Suppressor macrophage treated with lipopolysaccharide for 4 hours (primary cell): ENCODE measurements around the gene TMEM259.

Experiments
- DNase-seq: peaks from one replicate; pipeline ENCODE4 v3.0.0-alpha.2; 2020

Gene TMEM259

DNA sequence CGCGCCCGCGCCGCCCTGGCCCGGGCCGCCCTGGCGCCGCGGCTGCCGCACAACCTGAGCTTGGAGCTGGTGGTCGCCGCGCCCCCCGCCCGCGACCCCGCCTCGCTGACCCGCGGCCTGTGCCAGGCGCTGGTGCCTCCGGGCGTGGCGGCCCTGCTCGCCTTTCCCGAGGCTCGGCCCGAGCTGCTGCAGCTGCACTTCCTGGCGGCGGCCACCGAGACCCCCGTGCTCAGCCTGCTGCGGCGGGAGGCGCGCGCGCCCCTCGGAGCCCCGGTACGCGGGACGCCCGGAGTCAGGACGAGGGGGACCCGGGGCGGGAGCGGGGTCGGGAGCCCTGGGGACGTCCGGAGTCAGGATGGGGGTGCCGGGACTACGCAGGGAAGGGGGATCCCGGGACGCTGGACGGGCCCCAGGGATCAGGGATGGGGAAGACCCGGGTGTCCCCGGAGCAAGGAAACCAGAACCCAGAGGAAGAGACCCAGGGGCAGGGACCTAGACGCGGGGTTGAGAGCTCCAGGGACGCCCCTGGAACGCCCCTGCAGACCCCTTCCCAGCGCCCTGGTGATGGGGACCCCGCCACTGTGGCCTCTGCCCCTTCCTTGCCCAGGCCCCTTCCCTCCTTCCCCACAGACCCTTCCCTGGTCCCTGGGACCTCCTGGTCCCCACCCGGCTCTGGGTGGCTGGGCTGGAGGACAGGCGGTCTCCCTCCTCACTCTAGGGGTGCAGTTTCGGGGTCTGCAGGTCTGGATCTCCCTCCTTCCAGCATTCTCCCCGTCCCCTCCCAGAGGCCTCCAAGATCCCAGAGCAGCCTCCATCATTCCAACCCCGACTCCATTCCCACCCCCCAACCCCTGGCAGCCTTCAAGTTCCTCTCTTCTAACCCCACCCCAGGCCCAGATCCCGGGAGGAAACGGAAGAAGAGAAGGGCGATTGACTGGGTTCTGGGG, 20.1 kb downstream of the TMEM259 start:
- DNase-seq = no peak

DNA sequence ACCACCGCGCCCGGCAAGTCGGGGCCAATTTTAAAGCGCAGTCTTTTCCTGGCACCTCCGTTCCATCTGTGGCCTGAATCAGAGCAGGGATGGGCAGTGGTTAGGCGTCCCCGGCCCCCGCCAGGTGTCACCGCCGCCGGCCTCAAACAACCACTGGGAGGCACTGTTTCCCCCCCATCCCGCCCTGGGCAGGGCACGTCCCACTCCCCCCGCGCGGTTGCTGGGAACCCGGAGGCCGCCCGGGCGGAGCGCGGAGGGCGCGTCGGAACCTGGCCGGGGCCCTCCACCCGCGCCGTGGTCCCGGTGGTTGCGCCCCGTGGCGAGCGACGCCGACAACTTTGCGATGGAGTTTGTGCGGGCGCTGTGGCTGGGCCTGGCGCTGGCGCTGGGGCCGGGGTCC, 20.8 kb downstream of the TMEM259 start, which contains the start of gene GRIN3B:
TSS of gene GRIN3B (plus strand) at position 325 of the 400 bp plus-strand sequence. CDS start at position 344, 19 bp downstream.
- peak; percentile 71 for DNase-seq

DNA sequence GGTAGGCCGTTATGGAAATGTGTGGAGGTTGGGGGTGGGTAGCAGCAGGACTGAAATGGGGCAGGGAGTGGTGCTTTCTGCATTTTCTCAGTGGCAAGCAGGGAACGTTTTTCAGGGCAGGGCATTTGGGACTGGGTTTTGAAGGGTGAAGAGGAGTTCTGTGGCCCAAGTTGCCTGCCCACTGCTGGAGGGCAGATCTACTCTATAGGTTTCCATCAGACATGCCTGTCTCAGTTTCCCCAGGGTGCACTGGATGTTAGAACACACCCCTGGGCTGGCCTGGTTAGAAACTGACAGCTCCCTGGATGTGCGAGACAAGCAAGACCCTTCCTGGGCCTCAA, 21.6 kb downstream of the TMEM259 start:
- DNase-seq = no peak

DNA sequence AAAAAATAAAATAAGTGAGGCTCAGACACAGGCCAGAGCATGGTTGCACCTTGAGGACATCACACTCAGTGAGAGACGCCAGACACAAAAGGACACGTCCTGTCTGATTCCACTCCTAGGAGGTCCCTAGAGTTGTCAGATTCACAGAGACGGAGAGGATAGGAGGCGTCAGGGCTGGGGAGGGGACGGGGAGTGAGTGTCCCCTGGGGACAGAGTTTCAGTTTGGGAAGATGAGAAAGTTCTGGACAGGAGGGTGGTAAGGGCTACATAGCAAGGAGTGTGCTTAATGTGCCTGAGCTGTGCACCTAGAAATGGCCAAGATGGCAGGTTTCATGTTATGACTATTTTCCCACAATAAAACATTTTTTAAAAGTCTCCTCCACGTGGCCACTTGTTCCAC, 22.9 kb downstream of the TMEM259 start:
- no peak for DNase-seq

DNA sequence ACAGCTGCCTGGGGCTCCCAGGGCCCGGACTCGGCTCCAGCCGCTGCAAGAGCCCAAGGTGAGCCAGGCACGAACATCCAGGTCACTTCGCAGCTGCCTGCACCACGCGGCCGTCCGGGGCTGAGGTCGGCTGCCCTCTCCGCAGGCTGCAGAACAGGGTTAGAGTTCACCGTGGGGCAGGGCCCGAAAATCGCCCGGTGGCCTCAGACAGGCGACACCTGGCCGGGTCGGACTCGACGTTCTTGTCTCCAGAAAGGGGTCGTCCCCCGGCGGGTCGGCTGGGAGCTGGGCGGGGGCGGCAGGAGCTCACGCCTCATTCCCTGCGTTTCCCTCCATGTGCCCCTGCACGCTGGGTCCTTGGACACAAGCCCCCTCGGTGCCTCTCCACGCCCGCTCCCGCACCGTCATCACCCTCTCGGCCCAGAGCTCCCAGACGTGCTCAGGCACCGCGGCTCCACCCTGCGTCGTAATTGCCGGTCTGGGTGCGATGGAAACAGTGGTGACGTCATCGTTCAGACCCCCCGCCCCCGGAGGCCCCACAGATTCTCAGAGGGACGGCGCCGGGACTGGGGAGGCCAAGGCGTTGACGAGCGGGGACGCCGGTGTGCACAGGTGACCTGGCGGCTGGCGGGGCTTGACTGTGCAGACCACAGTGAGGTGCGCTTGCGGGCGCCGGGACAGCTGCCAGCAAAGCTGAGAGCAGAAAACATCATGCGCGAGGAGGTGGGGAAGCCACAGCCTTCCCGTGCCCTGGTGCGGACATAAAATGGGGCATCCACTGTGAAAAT, 24.7 kb downstream of the TMEM259 start:
- DNase-seq = peak; percentile 11

DNA sequence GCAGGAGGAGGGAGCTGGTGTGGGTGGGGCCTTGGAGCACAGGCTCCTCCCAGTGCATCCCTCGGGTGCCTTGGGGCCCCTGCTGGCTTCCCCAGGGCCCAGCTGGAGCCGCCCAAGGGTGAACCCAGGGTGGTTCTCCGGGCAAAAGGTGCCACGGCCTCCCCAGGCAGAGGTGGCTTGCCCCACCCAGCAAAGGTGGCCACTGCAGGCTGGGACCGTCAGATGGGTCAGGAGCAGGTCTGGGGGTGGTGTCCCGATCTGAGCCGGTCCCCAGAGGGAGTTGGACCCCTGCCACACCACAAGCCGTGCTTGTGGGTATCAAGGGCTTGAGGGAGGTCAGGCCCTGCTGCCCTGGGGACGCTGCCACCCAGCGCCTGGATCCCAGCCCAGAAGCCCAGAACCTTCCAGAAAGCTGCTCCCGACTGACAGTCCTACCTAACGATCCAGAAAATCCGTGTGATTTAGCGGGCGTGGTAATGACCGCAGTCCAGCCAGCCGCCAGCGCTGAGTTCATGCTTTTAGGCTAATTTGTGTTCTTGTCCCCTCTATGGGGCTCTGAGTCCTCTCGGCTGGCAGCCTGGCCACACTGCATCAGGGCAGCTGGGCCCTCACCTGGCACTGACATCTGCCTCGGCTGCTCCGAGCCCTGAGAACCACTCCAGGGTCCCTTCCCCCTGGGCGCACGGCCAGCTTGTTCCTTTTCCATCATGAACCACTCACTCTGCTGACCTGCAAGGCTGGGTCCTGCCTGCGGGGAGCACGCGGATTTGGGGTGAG, 25.7 kb downstream of the TMEM259 start:
- no peak for DNase-seq

DNA sequence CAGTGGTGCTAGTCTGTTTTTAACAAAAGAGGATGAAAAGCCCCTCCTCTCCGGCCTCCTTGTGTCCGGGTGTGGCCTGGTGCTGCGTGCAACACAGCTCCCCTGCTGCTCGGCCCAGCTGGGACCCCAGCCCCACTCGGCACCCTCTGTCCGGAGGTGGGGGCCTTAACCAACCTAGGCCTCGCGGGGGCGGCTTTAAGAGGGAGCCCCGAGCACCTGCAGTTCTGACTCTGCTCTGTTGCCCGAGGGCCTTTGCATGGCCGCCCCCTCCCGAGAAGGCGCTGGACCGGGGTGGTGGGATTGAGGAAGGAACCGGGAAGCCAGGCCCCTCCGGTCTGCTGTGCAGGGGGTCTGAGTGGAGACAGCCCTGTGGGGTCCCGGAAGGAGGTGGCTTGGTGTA, 26.4 kb downstream of the TMEM259 start:
- DNase-seq = no peak

DNA sequence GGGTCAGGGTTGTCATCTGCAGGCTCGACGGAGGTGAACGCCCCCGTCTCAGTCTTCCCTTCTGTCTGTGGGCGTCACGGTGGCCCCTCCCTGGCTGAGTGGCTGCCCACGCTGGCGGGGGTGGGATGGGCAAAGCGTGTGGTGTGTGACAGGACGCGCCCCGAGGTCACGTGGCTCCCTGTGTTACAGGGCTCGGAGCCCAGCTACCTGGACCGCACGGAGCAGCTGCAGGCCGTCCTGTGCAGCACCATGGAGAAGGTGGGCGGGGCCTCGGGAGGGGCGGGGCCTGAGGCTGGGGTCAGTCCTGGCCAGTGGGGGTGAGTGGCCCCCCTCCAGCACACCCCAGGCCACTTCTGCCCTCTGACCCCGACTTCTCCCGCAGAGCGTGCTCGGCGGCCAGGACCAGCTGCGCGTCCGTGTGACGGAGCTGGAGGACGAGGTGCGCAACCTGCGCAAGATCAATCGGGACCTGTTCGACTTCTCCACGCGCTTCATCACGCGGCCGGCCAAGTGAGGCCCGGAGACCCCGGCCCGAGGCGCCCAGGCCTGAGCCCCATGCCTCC, 27.0 kb downstream of the TMEM259 start:
- no peak for DNase-seq

DNA sequence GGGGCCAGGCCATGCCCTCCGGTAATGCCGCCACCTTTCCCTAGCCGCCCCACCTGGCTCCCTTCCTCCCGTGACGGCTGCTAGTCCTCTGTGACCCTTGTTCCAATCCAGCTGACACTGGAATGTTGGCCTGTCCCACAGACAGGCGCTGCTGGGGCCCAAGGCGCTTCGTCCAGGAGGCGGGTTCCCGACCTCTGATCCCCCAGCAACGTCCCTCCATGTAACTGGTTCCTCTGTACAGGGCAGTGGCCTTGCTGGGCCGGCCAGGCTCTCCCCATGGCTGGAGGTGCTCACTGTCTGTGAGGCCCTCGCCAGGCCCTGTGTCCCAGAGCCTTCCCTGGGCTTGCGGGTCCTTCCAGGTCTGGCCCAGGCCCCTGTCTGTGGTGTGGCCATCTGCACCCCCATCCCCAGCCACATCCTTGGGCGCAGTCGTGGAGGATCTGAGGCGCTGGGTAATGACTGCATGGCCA, 27.5 kb downstream of the TMEM259 start:
- no peak for DNase-seq

DNA sequence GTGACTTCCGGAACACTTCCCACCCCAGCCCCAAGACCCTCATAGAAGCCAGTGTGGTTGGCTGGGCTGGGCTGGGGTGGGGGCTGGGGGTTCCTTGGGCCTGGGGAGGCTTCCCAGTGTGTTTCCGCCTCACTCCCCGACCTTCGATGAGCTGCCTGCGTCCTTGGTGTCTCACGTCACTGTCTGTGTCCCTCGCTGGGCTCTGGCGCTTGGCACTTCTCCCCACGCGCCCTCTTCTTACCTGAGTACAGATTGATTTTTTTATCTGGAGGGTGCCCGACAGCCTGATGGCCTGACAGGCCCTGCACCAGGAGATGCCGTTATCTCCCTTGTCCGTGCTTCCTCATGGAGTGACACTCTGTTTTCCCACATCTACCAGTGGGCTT, 28.3 kb downstream of the TMEM259 start:
- no peak for DNase-seq

DNA sequence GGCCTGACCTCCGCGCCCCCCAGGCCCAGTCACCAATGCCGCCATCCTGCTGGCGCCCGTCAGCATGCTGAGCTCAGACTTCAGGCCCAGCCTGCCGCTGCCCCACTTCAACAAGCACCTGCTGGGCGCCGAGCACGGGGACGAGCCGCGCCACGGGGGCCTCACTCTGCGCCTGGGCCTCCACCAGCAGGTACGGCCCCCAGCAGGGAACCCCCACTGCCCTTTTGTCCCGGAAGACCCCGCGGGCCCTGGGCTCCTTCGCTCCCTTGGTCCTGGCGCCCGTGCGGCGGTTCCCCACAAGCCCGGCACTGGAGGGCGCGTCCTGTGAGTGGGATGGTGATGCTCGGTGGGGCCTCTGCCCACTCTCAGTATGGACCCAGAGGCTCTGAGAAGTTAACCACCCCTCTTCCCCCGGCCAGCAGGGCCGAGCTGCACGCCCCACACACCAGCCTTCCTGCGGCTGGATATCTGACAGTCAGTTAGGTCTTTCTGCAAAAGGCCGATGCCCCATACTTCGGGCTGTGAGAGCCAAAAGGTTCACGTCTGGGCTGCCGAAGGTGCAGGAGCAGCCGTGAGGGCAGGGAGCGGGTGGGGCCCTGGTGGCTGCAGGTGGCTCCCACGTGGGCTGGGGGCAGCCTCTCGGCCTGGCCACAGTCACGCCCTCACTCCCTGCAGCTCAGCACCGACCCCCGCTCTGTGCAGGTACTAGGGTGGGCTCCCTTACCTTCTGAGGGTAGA, 28.8 kb downstream of the TMEM259 start:
- no peak for DNase-seq

DNA sequence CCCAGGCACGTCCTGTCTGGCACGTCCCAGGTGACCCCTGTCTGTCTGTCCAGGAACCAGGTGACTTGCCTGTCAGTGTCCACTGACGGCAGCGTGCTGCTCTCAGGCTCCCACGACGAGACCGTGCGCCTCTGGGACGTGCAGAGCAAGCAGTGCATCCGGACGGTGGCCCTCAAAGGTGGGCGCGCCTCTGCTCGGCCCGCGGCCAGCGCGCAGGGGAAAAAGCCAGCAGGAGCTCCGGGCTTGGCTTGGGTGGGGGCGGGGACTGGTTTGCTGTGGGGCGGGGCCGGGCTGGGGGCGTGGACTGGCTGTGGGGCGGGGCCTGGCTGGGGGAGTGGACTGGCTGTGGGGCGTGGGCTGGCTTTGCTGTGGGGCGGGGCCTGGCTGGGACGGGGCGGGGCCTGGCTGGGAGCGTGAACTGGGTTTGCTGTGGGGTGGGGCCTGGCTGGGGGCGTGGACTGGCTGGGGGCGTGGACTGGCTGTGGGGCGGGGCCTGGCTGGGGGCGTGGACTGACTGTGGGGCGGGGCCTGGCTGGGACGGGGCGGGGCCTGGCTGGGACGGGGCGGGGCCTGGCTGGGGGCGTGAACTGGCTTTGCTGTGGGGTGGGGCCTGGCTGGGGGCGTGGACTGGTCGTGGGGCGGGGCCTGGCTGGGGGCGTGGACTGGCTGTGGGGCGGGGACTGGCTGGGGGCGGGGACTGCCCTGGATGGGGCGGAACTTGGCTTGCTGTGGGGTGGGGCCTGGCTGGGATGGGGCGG, 29.6 kb downstream of the TMEM259 start:
- peak; percentile 53 for DNase-seq

DNA sequence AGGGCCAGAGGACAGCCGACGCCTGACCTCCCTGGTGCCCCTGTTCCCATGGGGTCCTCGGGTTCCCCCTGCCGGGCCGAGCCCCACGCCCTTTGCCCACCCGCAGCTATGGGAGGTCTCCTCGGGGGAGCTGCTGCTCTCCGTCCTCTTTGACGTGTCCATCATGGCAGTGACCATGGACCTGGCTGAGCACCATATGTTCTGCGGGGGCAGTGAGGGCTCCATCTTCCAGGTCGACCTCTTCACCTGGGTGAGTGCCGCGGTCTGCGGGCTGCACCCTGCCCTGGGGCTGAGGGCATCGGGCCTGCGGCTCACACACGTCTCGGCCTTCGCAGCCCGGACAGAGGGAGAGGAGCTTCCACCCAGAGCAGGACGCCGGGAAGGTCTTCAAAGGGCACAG, 30.2 kb downstream of the TMEM259 start:
- no peak for DNase-seq

DNA sequence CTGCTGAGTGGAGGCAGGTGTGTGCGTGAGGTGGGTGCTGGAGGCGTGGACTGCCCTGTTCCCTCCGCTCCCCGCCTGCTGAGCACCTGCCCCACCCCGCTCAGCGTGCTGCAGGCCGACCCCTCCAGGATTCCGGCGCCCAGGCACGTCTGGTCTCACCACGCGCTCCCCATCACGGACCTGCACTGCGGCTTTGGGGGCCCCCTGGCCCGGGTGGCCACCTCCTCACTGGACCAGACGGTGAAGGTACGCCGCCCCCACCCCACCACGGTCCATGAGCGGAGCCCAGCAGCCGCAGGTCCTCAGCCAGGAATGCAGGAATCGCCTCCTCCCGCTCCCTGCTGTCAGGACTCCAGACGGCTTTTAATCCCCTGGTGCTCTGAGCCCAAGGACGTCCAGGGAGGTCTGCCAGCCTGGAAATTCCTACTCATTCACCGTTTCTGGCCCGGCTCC, 30.8 kb downstream of the TMEM259 start:
- no peak for DNase-seq

DNA sequence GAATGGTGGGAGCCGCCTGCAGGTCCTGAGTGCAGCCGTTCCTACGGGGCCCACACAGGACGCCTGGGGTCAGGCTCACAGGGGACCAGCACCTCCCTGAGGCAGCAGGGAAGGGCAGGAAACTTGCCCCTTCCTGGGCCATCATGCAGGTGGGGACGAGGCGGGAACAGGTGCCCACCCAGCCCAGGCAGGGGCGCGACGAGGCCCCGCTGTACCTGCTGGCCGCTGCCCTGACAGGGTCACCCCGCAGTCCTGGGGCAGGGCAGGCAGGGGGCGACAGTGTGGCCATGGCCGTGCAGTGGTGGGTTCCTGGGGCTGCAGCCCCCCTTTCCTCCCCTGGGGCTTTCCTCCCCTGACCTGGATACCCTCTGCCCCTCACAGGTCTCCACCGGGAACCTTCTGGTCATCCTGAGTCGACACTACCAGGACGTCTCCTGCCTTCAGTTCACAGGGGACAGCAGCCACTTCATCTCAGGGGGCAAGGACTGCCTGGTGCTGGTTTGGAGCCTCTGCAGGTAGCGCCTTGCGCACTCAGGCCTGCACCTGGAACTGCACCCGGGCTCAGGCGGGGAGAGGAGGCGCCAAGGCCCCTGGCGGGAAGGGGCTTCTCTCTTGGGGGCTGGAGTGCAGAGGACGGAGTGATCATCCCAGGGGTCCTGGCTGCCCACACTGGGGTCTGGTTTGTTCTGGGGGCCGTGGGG, 31.4 kb downstream of the TMEM259 start:
- DNase-seq = no peak

DNA sequence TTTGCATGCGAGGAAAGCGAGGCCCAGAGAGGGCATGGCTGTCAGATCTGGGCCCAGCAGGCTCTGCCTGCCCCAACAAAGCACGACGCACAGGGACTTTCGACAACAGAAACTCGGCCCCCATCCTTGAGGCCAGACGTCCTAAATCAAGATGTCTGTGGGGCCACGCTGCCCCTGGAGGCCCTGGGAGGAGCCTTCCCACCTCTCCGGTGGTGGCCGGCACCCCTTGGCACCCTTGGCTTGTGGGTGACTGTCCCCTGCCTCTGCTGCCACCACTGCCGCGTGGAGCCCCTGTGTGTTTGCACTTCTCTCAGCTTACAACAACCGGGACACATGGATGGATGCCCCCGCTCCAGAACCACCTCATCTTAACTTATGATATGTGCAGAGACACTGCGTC, 32.4 kb downstream of the TMEM259 start:
- no peak for DNase-seq

DNA sequence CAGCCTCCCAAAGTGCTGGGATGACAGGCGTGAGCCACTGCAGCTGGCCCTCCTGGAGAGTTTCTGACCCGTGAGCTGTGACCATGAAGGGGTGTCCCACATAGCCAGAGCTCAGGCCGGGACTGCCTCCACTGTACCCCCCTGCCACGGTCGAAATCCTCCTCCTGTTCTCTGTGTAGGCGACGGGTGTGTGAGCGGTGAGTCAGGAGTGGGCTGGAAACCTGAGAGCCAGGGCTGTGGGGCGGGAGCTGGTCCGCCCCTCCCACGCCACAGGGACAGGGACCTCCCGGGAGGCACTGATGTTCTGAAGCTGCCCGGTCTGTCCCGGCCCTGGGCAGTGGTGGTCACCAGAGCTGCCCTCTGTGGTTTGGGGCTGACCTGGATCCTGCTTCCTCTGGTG, 32.8 kb downstream of the TMEM259 start:
- DNase-seq = no peak

DNA sequence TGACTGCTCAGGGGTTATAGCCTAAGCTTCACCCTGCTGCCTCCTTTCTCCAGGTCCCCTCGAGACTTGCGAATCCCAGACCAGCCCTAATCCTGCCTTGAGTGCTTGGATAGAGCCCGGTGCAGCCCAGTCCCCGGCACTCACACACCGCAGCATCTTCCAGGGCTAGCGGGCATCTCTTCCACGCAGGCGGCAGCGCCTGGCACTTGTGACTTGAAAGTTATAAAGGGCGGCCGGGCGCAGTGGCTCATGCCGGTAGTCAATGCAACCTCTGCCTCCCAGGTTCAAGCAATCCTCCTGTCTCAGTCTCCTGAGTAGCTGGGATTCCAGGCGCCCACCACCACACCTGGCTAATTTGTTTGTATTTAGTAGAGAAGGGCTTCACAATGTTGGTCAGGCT, 34.8 kb downstream of the TMEM259 start:
- DNase-seq = no peak

DNA sequence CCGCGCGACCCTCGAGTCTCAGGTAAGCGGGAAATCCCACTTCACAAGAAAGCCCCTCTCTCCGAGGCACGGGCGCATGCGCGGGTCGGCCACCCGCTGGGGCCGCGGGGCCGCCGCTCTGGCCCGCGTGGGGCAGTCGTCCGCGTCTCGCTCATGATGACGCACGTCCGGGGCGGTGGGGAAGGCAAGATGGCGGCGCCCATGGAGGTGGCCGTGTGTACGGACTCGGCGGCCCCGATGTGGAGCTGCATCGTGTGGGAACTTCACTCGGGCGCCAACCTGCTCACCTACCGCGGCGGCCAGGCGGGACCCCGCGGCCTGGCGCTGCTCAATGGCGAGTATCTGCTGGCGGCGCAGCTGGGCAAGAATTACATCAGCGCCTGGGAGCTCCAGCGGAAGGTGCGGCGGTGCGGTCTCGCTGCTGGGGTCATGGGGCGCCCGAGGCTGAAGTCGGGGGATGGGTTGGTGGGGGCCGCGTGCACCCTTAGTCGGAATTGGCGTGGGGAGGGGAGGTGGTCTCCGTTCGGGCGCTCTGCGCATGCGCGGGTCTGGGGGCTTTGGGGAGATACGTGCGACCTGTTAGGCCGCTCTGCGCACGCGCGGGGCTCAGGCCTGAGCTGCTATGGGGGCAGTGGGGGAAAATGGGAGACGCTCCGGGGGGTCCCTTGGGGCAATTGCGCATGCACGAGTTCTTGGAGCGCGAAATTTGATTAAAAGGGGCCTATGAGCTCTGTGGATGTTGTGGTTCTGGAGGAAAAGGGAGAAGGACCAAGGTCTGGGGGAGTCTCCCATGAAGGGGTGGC, 36.6 kb downstream of the TMEM259 start, which contains the start of gene WDR18:
TSS of gene WDR18 (plus strand) at position 181 of the 803 bp plus-strand sequence. CDS start at position 190, 9 bp downstream.
- peak; percentile 96 for DNase-seq
